Hepatocyte (in vitro differentiated cells): ENCODE data around the gene GPR183. TPM values are rescaled to one million over a fixed set of nuclear protein-coding genes. Genes with fewer than 3 reads are reported as not detected.

ENCODE experiments used
- DNase-seq: peaks from one replicate; pipeline ENCODE4 v3.0.0-alpha.2; 2016; ENCODE audit warnings: low spot score
- H2AFZ ChIP-seq: fragments of 200-600 bp; sonication (generic); 2 replicates; pipeline ENCODE4 v1.6.0; 2016; ENCODE audit warnings: antibody characterized with exemption, mild to moderate bottlenecking
- H3K27ac ChIP-seq: fragments of 200-600 bp; sonication (generic); 2 replicates; pipeline ENCODE4 v1.5.1; 2016; ENCODE audit warnings: mild to moderate bottlenecking
- H3K27me3 ChIP-seq: fragments of 200-600 bp; sonication (generic); 2 replicates; pipeline ENCODE4 v1.6.1; 2016
- H3K36me3 ChIP-seq: fragments of 200-600 bp; sonication (generic); replicated peaks from 2 replicates; pipeline ENCODE4 v1.5.1; 2016; ENCODE audit warnings: low read depth; ENCODE audit not compliant: insufficient read depth
- H3K4me1 ChIP-seq: fragments of 200-600 bp; sonication (generic); 2 replicates; pipeline ENCODE4 v1.5.1; 2016; ENCODE audit warnings: mild to moderate bottlenecking, moderate library complexity; ENCODE audit not compliant: insufficient read depth
- H3K4me2 ChIP-seq: fragments of 200-600 bp; sonication (generic); 2 replicates; pipeline ENCODE4 v1.6.0; 2016
- H3K4me3 ChIP-seq: fragments of 200-600 bp; sonication (generic); 2 replicates; pipeline ENCODE4 v1.5.1; 2016; ENCODE audit warnings: mild to moderate bottlenecking
- H3K79me2 ChIP-seq: fragments of 200-600 bp; sonication (generic); 2 replicates; pipeline ENCODE4 v1.6.0; 2017; ENCODE audit warnings: mild to moderate bottlenecking
- H3K9me2 ChIP-seq: fragments of 200-600 bp; sonication (generic); replicated peaks from 2 replicates; pipeline ENCODE4 v1.6.0; 2017; ENCODE audit warnings: mild to moderate bottlenecking; ENCODE audit not compliant: insufficient read depth
- H3K9me3 ChIP-seq: fragments of 200-600 bp; sonication (generic); 2 replicates; pipeline ENCODE4 v1.5.1; 2016; ENCODE audit warnings: low read depth, mild to moderate bottlenecking
- H4K20me1 ChIP-seq: fragments of 200-600 bp; sonication (generic); 2 replicates; pipeline ENCODE4 v1.6.0; 2016; ENCODE audit warnings: mild to moderate bottlenecking; ENCODE audit not compliant: insufficient read depth, poor library complexity, severe bottlenecking
- EZH2 ChIP-seq: fragments of 200-600 bp; sonication (generic); IDR thresholded peaks from 2 replicates; pipeline ENCODE4 v1.6.1; 2016; ENCODE audit warnings: antibody characterized with exemption, mild to moderate bottlenecking, borderline replicate concordance
- EZH2phosphoT487 ChIP-seq: fragments of 200-600 bp; sonication (generic); IDR thresholded peaks from one replicate; pipeline ENCODE4 v1.6.1; 2018; ENCODE audit warnings: antibody characterized with exemption, mild to moderate bottlenecking, low read depth, moderate library complexity; ENCODE audit not compliant: unreplicated experiment, severe bottlenecking
- WGBS: methylation state at CpG from one replicate; pipeline ENCODE4 v1.1.6; 2016; ENCODE audit warnings: low lambda C conversion rate; ENCODE audit errors: missing lambda C conversion rate; 5-methylcytosine and 5-hydroxymethylcytosine counted together
- polyA plus RNA-seq: library from polyadenylated mRNA; unstranded; fragments of >200 nt; fragmentation: Nextera tagmentation; extraction: Ambion mirVana; gene quantifications from 2 replicates; pipeline ENCODE4 v1.2.1, GENCODE V29; 2016
- total RNA-seq: library from RNA; depleted of rRNA; stranded (reverse); fragments of >200 nt; gene quantifications from 2 replicates; pipeline ENCODE4 v1.2.3, GENCODE V29; 2014
- TF ChIP-seq, protein P1 (sequence below): fragments of 200-600 bp; sonication (generic); IDR thresholded peaks from 2 replicates; pipeline ENCODE4 v1.5.1; 2016; ENCODE audit warnings: antibody characterized with exemption, mild to moderate bottlenecking; ENCODE audit not compliant: poor library complexity

The GPR183 gene
- total and polyA plus RNA-seq, 2 experiments from 2014 or later: 1.4 to 5.2 TPM

DNA sequence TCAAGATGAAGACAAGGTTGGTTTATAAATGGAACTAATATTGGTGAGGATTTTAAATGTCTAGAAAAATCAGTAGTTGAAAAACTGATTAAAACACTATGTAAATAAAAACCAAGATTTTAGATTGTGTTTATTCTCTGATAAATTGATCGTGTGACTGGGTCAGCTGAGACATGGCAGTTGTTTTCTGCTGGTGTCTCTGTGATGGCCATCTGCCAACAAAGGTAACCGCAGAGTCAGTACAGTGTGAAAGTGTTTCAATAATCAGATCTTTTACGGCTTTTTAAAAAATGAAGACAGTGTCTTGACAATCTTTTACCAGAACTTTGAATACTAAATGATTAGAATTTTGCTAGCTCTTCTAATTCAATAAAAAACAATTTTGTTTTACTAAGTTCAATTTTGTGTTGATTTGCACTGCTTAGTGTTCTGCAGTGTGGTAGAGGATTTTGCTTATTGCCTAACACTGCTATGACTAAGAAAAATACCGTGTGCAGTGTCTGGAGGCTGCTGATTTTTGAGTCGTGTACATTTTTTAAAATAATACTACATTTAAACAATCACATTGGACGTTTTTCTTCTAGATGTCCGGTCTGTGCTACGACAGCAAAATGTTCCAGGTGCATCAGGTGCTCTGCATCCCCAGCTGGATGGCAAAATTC is 32.7 kb upstream of the GPR183 start:
- Histone ChIP-seq H3K4me3 (no peak overlapping the region), H3K4me1 (no peaks in the 10 kb centered on the region), H3K79me2 (no peaks in the 10 kb centered on the region), H2AFZ (no peak overlapping the region), H3K36me3 (no peaks in the 10 kb centered on the region), H4K20me1 (no peaks in the 10 kb centered on the region), H3K9me2 (no peaks in the 10 kb centered on the region), H3K4me2 (peak overlapping the region; percentile 27), H3K9me3 (no peaks in the 10 kb centered on the region), H3K27ac (peak overlapping the region; percentile 45), H3K27me3 (no peaks in the 10 kb centered on the region)
- DNase-seq: no peak
- TF ChIP-seq EZH2phosphoT487 (no peak), EZH2 (no peak)
- TF ChIP-seq, protein P1, sequence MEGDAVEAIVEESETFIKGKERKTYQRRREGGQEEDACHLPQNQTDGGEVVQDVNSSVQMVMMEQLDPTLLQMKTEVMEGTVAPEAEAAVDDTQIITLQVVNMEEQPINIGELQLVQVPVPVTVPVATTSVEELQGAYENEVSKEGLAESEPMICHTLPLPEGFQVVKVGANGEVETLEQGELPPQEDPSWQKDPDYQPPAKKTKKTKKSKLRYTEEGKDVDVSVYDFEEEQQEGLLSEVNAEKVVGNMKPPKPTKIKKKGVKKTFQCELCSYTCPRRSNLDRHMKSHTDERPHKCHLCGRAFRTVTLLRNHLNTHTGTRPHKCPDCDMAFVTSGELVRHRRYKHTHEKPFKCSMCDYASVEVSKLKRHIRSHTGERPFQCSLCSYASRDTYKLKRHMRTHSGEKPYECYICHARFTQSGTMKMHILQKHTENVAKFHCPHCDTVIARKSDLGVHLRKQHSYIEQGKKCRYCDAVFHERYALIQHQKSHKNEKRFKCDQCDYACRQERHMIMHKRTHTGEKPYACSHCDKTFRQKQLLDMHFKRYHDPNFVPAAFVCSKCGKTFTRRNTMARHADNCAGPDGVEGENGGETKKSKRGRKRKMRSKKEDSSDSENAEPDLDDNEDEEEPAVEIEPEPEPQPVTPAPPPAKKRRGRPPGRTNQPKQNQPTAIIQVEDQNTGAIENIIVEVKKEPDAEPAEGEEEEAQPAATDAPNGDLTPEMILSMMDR: no peak
- WGBS: 80% methylated on average over 8 of the region's 8 CpGs

DNA sequence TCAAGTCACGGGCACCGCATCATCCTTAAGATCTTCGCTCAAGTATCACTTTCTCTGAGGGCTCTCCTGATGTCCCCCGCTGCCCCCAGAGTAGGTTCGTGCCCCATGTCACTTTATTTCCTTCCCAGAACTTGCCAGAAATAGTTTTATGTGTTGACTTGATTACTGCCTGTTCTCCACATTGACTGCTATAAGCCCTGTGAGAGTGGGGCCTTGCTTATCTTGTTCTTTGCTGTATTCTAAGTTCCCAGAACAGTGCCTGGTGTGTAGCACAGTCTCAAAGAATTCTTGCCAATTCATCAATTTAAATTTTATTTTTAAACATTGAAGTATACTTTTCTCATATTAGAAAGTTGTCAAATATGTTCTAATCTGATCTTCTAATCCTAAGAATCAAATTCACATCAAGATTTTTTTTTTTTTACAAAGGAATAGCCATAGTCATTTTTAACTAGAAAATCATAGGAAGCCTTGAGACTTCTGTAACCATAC is 32.1 kb upstream of the GPR183 start:
- H3K4me2 ChIP-seq: peak overlapping the region; percentile 25
- H2AFZ ChIP-seq: no peak overlapping the region
- no peaks in the 10 kb centered on the region for H3K9me2 ChIP-seq
- no peaks in the 10 kb centered on the region for H4K20me1 ChIP-seq
- H3K79me2 ChIP-seq: no peaks in the 10 kb centered on the region
- TF ChIP-seq, protein P1: no peak
- TF ChIP-seq EZH2 (no peak), EZH2phosphoT487 (no peak)
- no peaks in the 10 kb centered on the region for H3K36me3 ChIP-seq
- no peak overlapping the region for H3K4me3 ChIP-seq
- no peak for DNase-seq
- no peaks in the 10 kb centered on the region for H3K9me3 ChIP-seq
- H3K27ac ChIP-seq: peak overlapping the region; percentile 45
- no peaks in the 10 kb centered on the region for H3K27me3 ChIP-seq
- no peaks in the 10 kb centered on the region for H3K4me1 ChIP-seq
- 93% methylated on average over 5 of the region's 5 CpGs for WGBS

DNA sequence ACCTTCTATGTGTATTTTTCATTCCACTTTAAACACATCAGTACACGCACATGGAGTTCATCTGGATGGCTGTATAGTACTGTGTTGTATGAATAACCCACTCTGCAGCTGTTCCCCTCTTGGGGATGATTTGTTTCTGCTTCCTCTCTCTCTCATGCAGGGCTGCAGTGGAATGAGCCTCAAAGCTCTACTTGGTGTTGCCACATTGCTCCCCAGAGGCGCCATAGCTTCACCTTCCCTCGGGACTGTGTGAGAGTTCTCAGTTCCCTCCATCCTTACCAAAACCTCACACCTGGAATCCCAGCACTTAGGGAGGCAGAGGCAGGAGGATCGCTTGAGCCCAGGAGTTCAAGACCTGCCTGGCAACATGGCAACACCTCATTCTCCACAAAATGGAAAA is 28.4 kb upstream of the GPR183 start:
- TF ChIP-seq EZH2phosphoT487: no peak
- Histone ChIP-seq H3K79me2 (no peaks in the 10 kb centered on the region), H3K9me2 (no peaks in the 10 kb centered on the region), H3K9me3 (no peaks in the 10 kb centered on the region), H4K20me1 (no peaks in the 10 kb centered on the region), H3K27me3 (no peaks in the 10 kb centered on the region), H3K36me3 (no peaks in the 10 kb centered on the region), H3K4me2 (no peak overlapping the region), H3K4me1 (no peaks in the 10 kb centered on the region), H3K4me3 (no peak overlapping the region), H2AFZ (no peak overlapping the region), H3K27ac (no peak overlapping the region)
- DNase-seq: no peak
- 89% methylated on average over 4 of the region's 4 CpGs for WGBS

DNA sequence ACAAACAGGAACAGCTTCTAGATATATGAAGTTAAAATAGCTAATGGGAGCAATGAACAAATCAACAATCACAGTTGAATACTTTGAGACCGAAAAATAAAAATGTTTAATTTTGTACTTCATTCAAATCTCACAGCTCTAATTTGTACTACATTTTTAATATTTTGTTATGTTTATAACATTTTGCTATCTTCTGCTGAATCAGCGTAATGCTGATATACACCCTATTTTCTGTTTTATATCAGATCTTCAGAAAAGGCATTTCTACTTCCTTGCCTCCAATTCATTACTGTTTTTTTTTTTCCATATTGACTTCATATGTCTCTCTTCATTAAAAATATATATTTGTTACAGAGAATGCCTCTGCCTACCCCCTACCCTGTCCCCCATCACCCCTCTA is 27.9 kb upstream of the GPR183 start:
- H4K20me1 ChIP-seq: no peaks in the 10 kb centered on the region
- H3K4me1 ChIP-seq: no peaks in the 10 kb centered on the region
- H3K9me2 ChIP-seq: no peaks in the 10 kb centered on the region
- no peak for DNase-seq
- WGBS: 93% methylated on average over 2 of the region's 2 CpGs
- H2AFZ ChIP-seq: no peak overlapping the region
- no peak overlapping the region for H3K4me3 ChIP-seq
- H3K36me3 ChIP-seq: no peaks in the 10 kb centered on the region
- no peaks in the 10 kb centered on the region for H3K27me3 ChIP-seq
- no peak overlapping the region for H3K27ac ChIP-seq
- no peaks in the 10 kb centered on the region for H3K79me2 ChIP-seq
- no peaks in the 10 kb centered on the region for H3K9me3 ChIP-seq
- no peak overlapping the region for H3K4me2 ChIP-seq
- TF ChIP-seq, protein P1: no peak
